Endodermal cell (in vitro differentiated cells): ENCODE measurements around the gene WDR5B. TPM values are rescaled to one million over a fixed set of nuclear protein-coding genes. Genes with fewer than 3 reads are reported as not detected.

Experiments
- DNase-seq: peaks from one replicate; pipeline ENCODE4 v3.0.0-alpha.2; 2017
- H3K27ac ChIP-seq: 2 replicates; pipeline ENCODE4 v1.5.1; 2013; ENCODE audit warnings: mild to moderate bottlenecking, low read depth, low read length, moderate library complexity
- H3K27me3 ChIP-seq: 2 replicates; pipeline ENCODE4 v1.6.1; 2013; ENCODE audit warnings: mild to moderate bottlenecking, low read length, moderate library complexity; ENCODE audit not compliant: insufficient read depth, control insufficient read depth, poor library complexity, severe bottlenecking
- H3K36me3 ChIP-seq: 2 replicates; pipeline ENCODE4 v1.7.0; 2013; ENCODE audit warnings: mild to moderate bottlenecking, low read length, moderate library complexity; ENCODE audit not compliant: control insufficient read depth, insufficient read depth
- H3K4me1 ChIP-seq: one replicate; pipeline ENCODE4 v1.7.0; 2013; ENCODE audit warnings: low read length; ENCODE audit not compliant: control insufficient read depth, insufficient read depth
- H3K4me3 ChIP-seq: 2 replicates; pipeline ENCODE4 v1.5.1; 2013; ENCODE audit warnings: mild to moderate bottlenecking, low read length, moderate library complexity
- H3K9ac ChIP-seq: 2 replicates; pipeline ENCODE4 v1.6.1; 2013; ENCODE audit warnings: mild to moderate bottlenecking, low read length, moderate library complexity; ENCODE audit not compliant: poor library complexity, severe bottlenecking; ENCODE audit errors: extremely low read depth
- H3K9me3 ChIP-seq: 2 replicates; pipeline ENCODE4 v1.6.1; 2013; ENCODE audit warnings: mild to moderate bottlenecking, low read length, moderate library complexity; ENCODE audit not compliant: control insufficient read depth
- H3K27ac Mint-ChIP-seq: 2 replicates; pipeline ENCODE4 v1.8.0; 2020; ENCODE audit warnings: mixed read lengths
- H3K27me3 Mint-ChIP-seq: 2 replicates; pipeline ENCODE4 v1.8.0; 2021; ENCODE audit warnings: mild to moderate bottlenecking, mixed read lengths; ENCODE audit not compliant: insufficient read depth
- H3K36me3 Mint-ChIP-seq: 2 replicates; pipeline ENCODE4 v1.8.0; 2020; ENCODE audit warnings: low read depth, mixed read lengths
- H3K4me1 Mint-ChIP-seq: 2 replicates; pipeline ENCODE4 v1.8.0; 2020; ENCODE audit warnings: mixed read lengths
- H3K4me3 Mint-ChIP-seq: 2 replicates; pipeline ENCODE4 v1.8.0; 2020; ENCODE audit warnings: mild to moderate bottlenecking, moderate library complexity, mixed read lengths
- H3K9me3 Mint-ChIP-seq: 2 replicates; pipeline ENCODE4 v1.8.0; 2020; ENCODE audit warnings: mild to moderate bottlenecking, mixed read lengths
- CTCF ChIP-seq: fragments of 200-600 bp; sonication (generic); conservative IDR thresholded peaks from 2 replicates; pipeline ENCODE4 v1.5.0; 2021; ENCODE audit warnings: antibody characterized with exemption, mild to moderate bottlenecking
- WGBS, 2 experiments: methylation state at CpG; one replicate each; pipeline versions ENCODE4 v1.1.5 to v1.1.7; 2013; ENCODE audit warnings: missing lambda C conversion rate in 2 of 2, mixed read lengths in 1 of 2; ENCODE audit not compliant: insufficient coverage in 1 of 2, insufficient read length in 1 of 2; 5-methylcytosine and 5-hydroxymethylcytosine counted together
- long read RNA-seq, 4 experiments: library from polyadenylated mRNA in 2 of 4; library from RNA in 1 of 4; library from capped mRNA in 1 of 4; stranded (forward) in 3 of 4; unstranded in 1 of 4; transcript quantifications; one replicate each; pipeline ENCODE4 v2.0.0, GENCODE V29; 2020 to 2021; ENCODE audit warnings: inconsistent platforms in 1 of 4
- polyA plus RNA-seq, 2 experiments: library from polyadenylated mRNA; stranded (reverse); fragments of 50-300 nt; gene quantifications; one replicate each; pipeline ENCODE4 v1.2.3, GENCODE V29; 2013
- total RNA-seq, 2 donors: library from RNA; stranded (reverse); fragmentation: NEBNext Ultra II Directional in 1 of 2; extraction: Animal tissue kit (Norgen Biotek cat#: 25700) in 1 of 2; gene quantifications; 2 replicates in 1 of 2; 3 replicates in 1 of 2; pipeline ENCODE4 v1.2.1, GENCODE V29; 2021

The WDR5B gene
- 1 to 10 TPM; 4.2 to 4.9 TPM for total RNA-seq
- polyA plus RNA-seq (2013, experiment 1 of 2) = 8.0 TPM
- 6.3 TPM for polyA plus RNA-seq (2013, experiment 2 of 2)
- long read RNA-seq, experiment 1, partial matches to known transcripts = 0 of 3 reads
- long read RNA-seq, experiment 1, other reads (novel, unspliced or antisense) = 0 of 3 reads
- long read RNA-seq, experiment 2, transcript WDR5B-201 (1 exons, 3,720 nt) = major isoform, 11 of 11 reads
- long read RNA-seq, experiment 2, partial matches to known transcripts = 0 of 11 reads
- long read RNA-seq, experiment 2, other reads (novel, unspliced or antisense) = 0 of 11 reads
- long read RNA-seq, experiment 3, transcript WDR5B-201 (1 exons, 3,720 nt) = major isoform, 15 of 15 reads
- long read RNA-seq, experiment 3, partial matches to known transcripts = 0 of 15 reads
- long read RNA-seq, experiment 3, other reads (novel, unspliced or antisense) = 0 of 15 reads
- long read RNA-seq, experiment 4, partial matches to known transcripts = 0 of 2 reads
- long read RNA-seq, experiment 4, other reads (novel, unspliced or antisense) = 0 of 2 reads

GRCh38 chr3:122415762-122416654, at the start of gene WDR5B:
TSS of gene WDR5B (minus strand) at chr3:122416062. CDS start at chr3:122415528, 534 bp downstream.
- peak; percentile 99 for DNase-seq
- Histone ChIP-seq H3K4me1 (no peaks in the 10 kb centered on the region), H3K27ac (peak within 1 kb of the TSS; percentile 48), H3K9me3 (no peaks in the 10 kb centered on the region), H3K4me3 (peak within 1 kb of the TSS; percentile 95), H3K9ac (peak within 1 kb of the TSS; percentile 94), H3K36me3 (peaks cover 14% of the 10 kb centered on the region), H3K27me3 (no peaks in the 10 kb centered on the region)
- WGBS, 2 experiments = 0% methylated on average over 20 to 48 of the region's 48 CpGs
- H3K9me3 Mint-ChIP-seq = no peaks in the 10 kb centered on the region
- peaks cover 14% of the 10 kb centered on the region for H3K4me1 Mint-ChIP-seq
- H3K27me3 Mint-ChIP-seq = peaks cover 2% of the 10 kb centered on the region
- peak; percentile 31 for TF ChIP-seq CTCF
- H3K36me3 Mint-ChIP-seq = peaks cover 1% of the 10 kb centered on the region
- peak within 1 kb of the TSS; percentile 100 for H3K27ac Mint-ChIP-seq
- peak within 1 kb of the TSS; percentile 95 for H3K4me3 Mint-ChIP-seq

GRCh38 chr3:122464659-122465058, 48.8 kb upstream of the WDR5B start:
- no peaks in the 10 kb centered on the region for H3K27me3 ChIP-seq
- Mint-ChIP-seq H3K4me3 (no peak overlapping the region), H3K9me3 (no peaks in the 10 kb centered on the region), H3K4me1 (peaks cover 31% of the 10 kb centered on the region), H3K27ac (peak overlapping the region; percentile 56), H3K27me3 (no peaks in the 10 kb centered on the region), H3K36me3 (peaks cover 59% of the 10 kb centered on the region)
- H3K36me3 ChIP-seq = peaks cover 71% of the 10 kb centered on the region
- TF ChIP-seq CTCF = no peak
- H3K27ac ChIP-seq = no peak overlapping the region
- DNase-seq = no peak
- H3K9ac ChIP-seq = no peak overlapping the region
- WGBS, 2 experiments = no CpG with 5 or more reads among the region's 1 CpG
- no peak overlapping the region for H3K4me3 ChIP-seq
- H3K9me3 ChIP-seq = no peaks in the 10 kb centered on the region
- H3K4me1 ChIP-seq = peaks cover 4% of the 10 kb centered on the region

GRCh38 chr3:122462406-122462805, 46.5 kb upstream of the WDR5B start:
- peaks cover 93% of the 10 kb centered on the region for H3K36me3 ChIP-seq
- Mint-ChIP-seq H3K27me3 (no peaks in the 10 kb centered on the region), H3K27ac (no peak overlapping the region), H3K36me3 (peaks cover 75% of the 10 kb centered on the region), H3K4me1 (peaks cover 16% of the 10 kb centered on the region), H3K9me3 (no peaks in the 10 kb centered on the region), H3K4me3 (no peak overlapping the region)
- no peak for TF ChIP-seq CTCF
- no CpG with 5 or more reads among the region's 1 CpG for WGBS, 2 experiments
- DNase-seq = no peak
- H3K4me3 ChIP-seq = no peak overlapping the region
- H3K4me1 ChIP-seq = no peaks in the 10 kb centered on the region
- H3K27me3 ChIP-seq = no peaks in the 10 kb centered on the region
- no peak overlapping the region for H3K9ac ChIP-seq
- no peak overlapping the region for H3K27ac ChIP-seq
- no peaks in the 10 kb centered on the region for H3K9me3 ChIP-seq
